GM18519 (cell line): ENCODE results near the gene BDH1.
"Not testable (repeated sequence)": the region's sequence is repeated elsewhere in the genome, so short reads cannot be mapped to it uniquely, and the experiment has no call there.

Source experiments
- ATAC-seq: cut with Tn5 transposase; IDR thresholded peaks from one replicate; pipeline ENCODE4 v1.9.1; 2021; ENCODE audit warnings: mild to moderate bottlenecking, moderate library complexity; ENCODE audit not compliant: unreplicated experiment, low FRiP score

BDH1 gene

DNA sequence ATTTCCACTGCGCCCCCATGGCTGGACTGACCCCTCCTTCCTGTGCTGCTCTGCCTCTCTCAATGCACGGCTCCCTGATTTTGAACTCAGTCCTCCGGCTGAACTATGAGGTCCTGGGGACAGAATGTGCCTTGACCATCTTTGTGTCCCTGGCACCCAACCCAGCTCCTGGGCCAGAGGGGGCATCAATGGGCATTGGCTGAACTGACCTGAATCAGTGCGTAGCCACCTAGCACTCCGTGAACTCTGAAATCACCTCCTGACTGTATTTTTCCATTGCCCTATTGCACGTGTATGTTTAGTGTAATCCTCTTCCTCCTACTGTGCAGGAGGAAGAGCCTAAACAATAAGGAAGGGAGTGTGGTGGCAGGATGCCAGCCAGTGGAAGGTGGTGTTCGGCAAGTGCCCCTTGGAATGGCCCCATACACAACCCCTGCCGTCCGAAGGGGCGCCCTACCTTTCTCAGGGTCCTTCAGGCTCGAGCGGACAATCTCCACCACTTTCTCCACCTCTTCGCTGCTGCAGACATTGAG lies 33.5 kb downstream of the BDH1 start:
- no peak for ATAC-seq

- no peak for ATAC-seq
Observed at GRCh38 chr3:197521277-197522182, 34.2 kb downstream of the BDH1 start.

- ATAC-seq = no peak
Observed at GRCh38 chr3:197520311-197521276, 35.2 kb downstream of the BDH1 start.

DNA sequence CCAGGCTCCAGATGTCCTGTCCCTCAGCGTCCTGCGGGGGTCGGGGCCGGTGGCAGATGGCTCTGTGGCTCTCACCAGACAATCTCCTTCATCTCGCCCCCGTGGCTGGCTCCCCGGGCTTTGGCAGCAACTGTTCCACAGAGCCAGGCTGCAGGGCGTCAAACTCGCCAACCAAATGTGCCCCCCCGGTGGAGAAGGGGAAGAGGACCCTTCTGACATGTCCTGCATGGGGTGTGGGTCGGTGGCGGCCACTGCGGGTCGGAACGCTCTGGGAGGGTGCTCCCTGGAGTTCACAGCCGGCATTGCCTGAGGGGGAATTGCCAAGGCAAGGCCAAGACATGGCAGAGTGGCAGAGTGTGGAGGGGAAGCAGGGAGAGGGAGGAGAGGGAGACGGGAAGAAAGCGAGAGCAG lies 36.0 kb downstream of the BDH1 start:
- ATAC-seq = no peak

- ATAC-seq = no peak
Observed at GRCh38 chr3:197518881-197519421, 36.8 kb downstream of the BDH1 start.

DNA sequence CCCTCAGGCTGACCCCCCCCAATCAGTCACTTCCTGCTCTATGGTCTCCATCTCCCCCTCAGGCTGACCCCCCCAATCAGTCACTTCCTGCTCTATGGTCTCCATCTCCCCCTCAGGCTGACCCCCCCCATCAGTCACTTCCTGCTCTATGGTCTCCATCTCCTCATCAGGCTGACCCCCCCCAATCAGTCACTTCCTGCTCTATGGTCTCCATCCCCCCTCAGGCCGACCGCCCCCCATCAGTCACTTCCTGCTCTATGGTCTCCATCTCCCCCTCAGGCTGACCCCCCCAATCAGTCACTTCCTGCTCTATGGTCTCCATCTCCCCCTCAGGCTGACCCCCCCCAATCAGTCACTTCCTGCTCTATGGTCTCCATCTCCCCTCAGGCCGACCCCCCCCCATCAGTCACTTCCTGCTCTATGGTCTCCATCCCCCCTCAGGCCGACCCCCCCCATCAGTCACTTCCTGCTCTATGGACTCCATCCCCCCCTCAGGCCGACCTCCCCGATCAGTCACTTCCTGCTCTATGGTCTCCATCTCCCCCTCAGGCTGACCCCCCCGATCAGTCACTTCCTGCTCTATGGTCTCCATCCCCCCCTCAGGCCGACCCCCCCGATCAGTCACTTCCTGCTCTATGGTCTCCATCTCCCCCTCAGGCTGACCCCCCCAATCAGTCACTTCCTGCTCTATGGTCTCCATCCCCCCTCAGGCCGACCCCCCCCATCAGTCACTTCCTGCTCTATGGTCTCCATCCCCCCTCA lies 37.7 kb downstream of the BDH1 start:
- ATAC-seq = not testable (repeated sequence)

GRCh38 chr3:197516890-197517606 lies 38.7 kb downstream of the BDH1 start:
- not testable (repeated sequence) for ATAC-seq

- no peak for ATAC-seq
Observed at GRCh38 chr3:197516517-197516889, 39.3 kb downstream of the BDH1 start.

DNA sequence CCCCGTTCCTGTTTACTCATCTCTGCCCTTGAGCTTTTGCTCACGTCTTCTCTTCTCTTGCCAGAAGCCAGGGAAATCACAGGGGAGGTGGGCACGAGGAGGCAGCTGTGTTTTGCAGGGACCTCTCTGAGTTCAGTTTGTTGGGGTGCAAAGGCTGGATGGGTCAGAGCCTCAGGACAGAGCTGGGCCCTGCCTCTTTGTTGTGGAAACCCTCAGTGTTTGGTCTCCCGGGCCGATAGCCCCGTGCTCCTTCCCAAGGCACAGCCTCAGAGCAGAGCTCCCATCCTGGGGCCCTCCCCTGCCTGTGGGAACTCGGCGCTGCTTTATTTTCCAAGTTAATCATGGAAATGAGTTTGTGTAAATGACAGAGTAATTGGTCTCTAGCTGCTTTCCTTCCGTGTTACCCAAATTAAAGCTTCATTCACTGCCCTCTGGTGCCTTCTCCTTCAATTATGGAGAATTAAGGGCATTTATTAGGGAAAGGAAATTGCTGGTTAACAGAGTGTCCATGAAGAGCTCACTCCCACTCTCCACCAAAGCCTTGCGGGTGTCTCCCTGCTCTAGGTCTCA lies 40.9 kb downstream of the BDH1 start:
- ATAC-seq = no peak

GRCh38 chr3:197513953-197514785 lies 41.6 kb downstream of the BDH1 start:
- ATAC-seq = no peak

DNA sequence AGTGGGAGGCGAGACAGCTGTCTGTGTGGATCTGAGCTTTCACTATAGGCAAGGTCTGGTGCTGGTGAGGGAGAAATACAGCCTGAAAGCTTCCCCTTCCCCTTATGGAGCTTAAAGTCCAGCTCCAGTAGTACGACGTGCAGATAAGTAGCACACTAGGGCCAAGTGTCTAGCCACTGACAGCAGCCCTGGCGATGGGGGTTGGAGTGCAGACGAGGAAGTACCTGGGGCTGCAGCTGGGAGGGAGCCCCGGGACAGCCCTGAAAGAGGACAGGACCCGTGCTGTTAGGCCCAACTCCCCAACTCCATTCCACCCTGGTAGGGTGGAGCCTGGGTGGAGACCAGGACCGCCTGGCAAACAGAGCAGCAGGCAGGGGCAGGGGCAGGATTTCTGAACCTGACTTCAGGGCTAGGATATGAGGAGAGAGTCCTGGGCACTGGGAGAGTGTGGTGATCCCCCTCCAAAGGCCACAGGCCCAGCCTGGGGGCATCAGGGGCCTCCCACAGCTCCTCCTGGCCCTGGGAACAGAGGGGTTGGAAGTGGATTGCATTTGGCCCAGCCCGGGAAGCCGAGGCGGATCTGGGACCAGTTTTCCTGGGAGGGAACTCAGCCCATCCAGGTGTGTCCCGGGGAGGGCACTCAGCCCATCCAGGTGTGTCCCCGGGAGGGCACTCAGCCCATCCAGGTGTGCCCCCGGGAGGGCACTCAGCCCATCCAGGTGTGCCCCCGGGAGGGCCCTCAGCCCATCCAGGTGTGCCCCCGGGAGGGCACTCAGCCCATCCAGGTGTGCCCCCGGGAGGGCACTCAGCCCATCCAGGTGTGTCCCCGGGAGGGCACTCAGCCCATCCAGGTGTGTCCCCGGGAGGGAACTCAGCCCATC lies 42.8 kb downstream of the BDH1 start:
- ATAC-seq = no peak

DNA sequence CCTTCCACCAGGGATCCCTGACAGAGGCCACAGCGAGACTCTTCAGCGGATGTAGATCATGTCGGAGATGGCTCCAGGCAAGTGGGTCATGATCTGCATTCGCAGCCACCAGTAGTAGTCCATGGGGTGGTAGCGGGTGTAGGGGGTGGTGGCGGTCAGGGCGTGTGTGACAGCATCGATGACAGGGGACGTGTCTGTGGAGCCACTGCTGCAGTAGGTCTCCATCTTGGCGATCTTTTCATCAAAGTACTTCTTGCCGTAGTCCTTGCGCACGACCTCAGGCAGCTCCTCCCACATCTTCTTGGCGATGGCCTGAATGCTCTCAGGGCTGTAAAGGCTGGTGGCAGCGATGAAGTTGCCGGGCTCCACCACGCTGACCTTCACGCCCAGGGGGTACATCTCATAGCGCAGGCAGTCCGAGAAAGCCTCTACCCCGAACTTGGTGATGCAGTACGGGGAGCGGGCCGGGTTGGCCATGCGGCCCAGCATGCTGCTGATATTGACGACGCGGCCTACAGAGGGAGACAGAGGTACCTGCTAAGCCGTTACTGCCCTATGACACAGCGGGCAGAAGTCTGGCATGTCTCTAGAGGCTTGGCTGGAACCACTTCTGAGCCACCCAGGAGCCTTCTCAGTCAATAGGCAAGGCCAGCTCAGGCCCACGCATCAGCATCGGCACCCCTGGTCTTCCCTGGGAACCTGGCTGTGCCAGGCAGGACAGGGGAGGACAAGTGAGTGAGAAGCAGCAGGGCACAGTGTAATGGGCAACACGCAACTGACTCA lies 43.7 kb downstream of the BDH1 start:
- ATAC-seq = no peak

GRCh38 chr3:197511130-197511529 lies 44.6 kb downstream of the BDH1 start:
- no peak for ATAC-seq

- ATAC-seq = no peak
Observed at GRCh38 chr3:197510642-197511018, 45.1 kb downstream of the BDH1 start.

GRCh38 chr3:197508924-197509775 lies 46.6 kb downstream of the BDH1 start:
- no peak for ATAC-seq

DNA sequence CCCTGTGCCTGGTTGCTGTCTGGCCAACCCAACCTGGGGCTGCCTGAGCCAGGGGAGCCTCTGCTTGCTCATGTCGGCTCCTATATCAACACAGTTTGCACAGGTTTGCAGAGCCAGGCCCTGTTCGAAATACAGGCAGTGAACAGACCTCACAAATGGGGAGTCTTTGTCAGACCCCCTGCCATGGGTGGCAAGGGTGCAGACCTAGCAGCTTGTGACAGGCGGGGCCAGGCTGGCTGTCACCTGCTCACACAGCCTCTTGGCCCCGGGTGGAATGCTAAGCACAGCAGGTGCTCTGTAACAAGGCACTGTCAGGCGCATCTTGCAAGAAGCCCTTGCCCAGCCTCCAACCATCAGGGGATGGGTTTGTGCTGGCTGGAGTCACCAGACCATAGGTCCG lies 47.3 kb downstream of the BDH1 start:
- no peak for ATAC-seq
